ENCODE results near the gene RTKN2. TPM values are rescaled to one million over a fixed set of nuclear protein-coding genes. Genes with fewer than 3 reads are reported as not detected.
A peak's percentile ranks its signal among the peaks of the same experiment; 100 is the strongest.

The RTKN2 gene
- total and polyA plus RNA-seq, 7 experiments from 2014 or later = 1.4 to 7.8 (median 3.0) TPM

- no peaks in the 10 kb centered on the region for H3K36me3 ChIP-seq (ENCODE audit: control insufficient read depth in 2 of 3, insufficient read depth in 3 of 3, low read length in 3 of 3)
- no peak overlapping the region for H3K27ac ChIP-seq (ENCODE audit: low read depth, low read length)
- DNase-seq (no peak), ATAC-seq (no peak)
- ChIA-PET CTCF (interaction anchor here (0.7 to 1.6 kb wide), 2 partner anchors 11 to 531 kb away, joined by 3 to 4 read pairs; no protein-coding TSS in a partner anchor), POLR2A (interaction anchor here (1.2 kb wide), 1 partner anchor 8 kb away, joined by 3 read pairs; no protein-coding TSS in a partner anchor)
- H3K27me3 ChIP-seq (ENCODE audit: control insufficient read depth in 2 of 2, insufficient read depth in 2 of 2, low read length in 2 of 2) = no peaks in the 10 kb centered on the region
- Mint-ChIP-seq H3K36me3 (peaks cover 0 to 17% (median 0%) of the 10 kb centered on the region in 5 donors), H3K27me3 (no peaks in the 10 kb centered on the region), H3K9me3 (peaks cover 0 to 5% (median 0%) of the 10 kb centered on the region in 11 donors), H3K4me1 (peaks cover 0 to 4% (median 0%) of the 10 kb centered on the region in 7 donors), H3K27ac (peak overlapping the region in 1 of 9 donors; percentile 7), H3K4me3 (no peak overlapping the region)
- H3K4me1 ChIP-seq (ENCODE audit: control insufficient read depth in 2 of 2, insufficient read depth in 2 of 2, low read length in 2 of 2) = no peaks in the 10 kb centered on the region
- no peaks in the 10 kb centered on the region for H3K9me3 ChIP-seq (ENCODE audit: control insufficient read depth in 2 of 3, low read length in 3 of 3)
- intact Hi-C loops (cut with micrococcal nuclease) = no loop called here
- H3K4me3 ChIP-seq (ENCODE audit: low read length) = no peak overlapping the region
Measured at GRCh38 chr10:62253704-62254103, 14.9 kb downstream of the RTKN2 start.

GRCh38 chr10:62252051-62252450, 16.6 kb downstream of the RTKN2 start:
- Mint-ChIP-seq H3K4me3 (no peak overlapping the region), H3K9me3 (peaks cover 0 to 5% (median 0%) of the 10 kb centered on the region in 11 donors), H3K27ac (no peak overlapping the region), H3K4me1 (peaks cover 0 to 4% (median 0%) of the 10 kb centered on the region in 7 donors), H3K36me3 (peaks cover 0 to 17% (median 0%) of the 10 kb centered on the region in 5 donors), H3K27me3 (no peaks in the 10 kb centered on the region)
- no peaks in the 10 kb centered on the region for H3K36me3 ChIP-seq (ENCODE audit: control insufficient read depth in 2 of 3, insufficient read depth in 3 of 3, low read length in 3 of 3)
- H3K27ac ChIP-seq (ENCODE audit: low read depth, low read length) = no peak overlapping the region
- DNase-seq = no peak
- ChIA-PET CTCF (interaction anchor here (1.6 kb wide), 1 partner anchor 13 kb away, joined by 4 read pairs; no protein-coding TSS in a partner anchor), POLR2A (no interaction called here)
- no peak for ATAC-seq
- H3K27me3 ChIP-seq (ENCODE audit: control insufficient read depth in 2 of 2, insufficient read depth in 2 of 2, low read length in 2 of 2) = no peaks in the 10 kb centered on the region
- H3K4me1 ChIP-seq (ENCODE audit: control insufficient read depth in 2 of 2, insufficient read depth in 2 of 2, low read length in 2 of 2) = no peaks in the 10 kb centered on the region
- H3K4me3 ChIP-seq (ENCODE audit: low read length) = no peak overlapping the region
- no peaks in the 10 kb centered on the region for H3K9me3 ChIP-seq (ENCODE audit: control insufficient read depth in 2 of 3, low read length in 3 of 3)
- intact Hi-C loops (cut with micrococcal nuclease) = no loop called here

- Mint-ChIP-seq H3K27me3 (no peaks in the 10 kb centered on the region), H3K4me1 (peaks cover 0 to 5% (median 0%) of the 10 kb centered on the region in 7 donors), H3K27ac (no peak overlapping the region), H3K36me3 (peaks cover 0 to 14% (median 0%) of the 10 kb centered on the region in 5 donors), H3K9me3 (peaks cover 0 to 5% (median 0%) of the 10 kb centered on the region in 11 donors), H3K4me3 (no peak overlapping the region)
- DNase-seq (no peak), ATAC-seq (no peak)
- Histone ChIP-seq H3K27ac (ENCODE audit: low read depth, low read length) (no peak overlapping the region), H3K4me1 (ENCODE audit: control insufficient read depth in 2 of 2, insufficient read depth in 2 of 2, low read length in 2 of 2) (no peaks in the 10 kb centered on the region), H3K36me3 (ENCODE audit: control insufficient read depth in 2 of 3, insufficient read depth in 3 of 3, low read length in 3 of 3) (no peaks in the 10 kb centered on the region), H3K9me3 (ENCODE audit: control insufficient read depth in 2 of 3, low read length in 3 of 3) (no peaks in the 10 kb centered on the region), H3K27me3 (ENCODE audit: control insufficient read depth in 2 of 2, insufficient read depth in 2 of 2, low read length in 2 of 2) (no peaks in the 10 kb centered on the region), H3K4me3 (ENCODE audit: low read length) (no peak overlapping the region)
- POLR2A ChIA-PET = no interaction called here
- CTCF ChIA-PET = no interaction called here
- intact Hi-C loops (cut with micrococcal nuclease) = loop anchor here in 1 of 2 donors (2.0 kb wide), 1 partner anchor 14 kb away; no protein-coding TSS in a partner anchor
Measured at GRCh38 chr10:62250594-62251198, 17.9 kb downstream of the RTKN2 start.

- POLR2A ChIA-PET = no interaction called here
- Mint-ChIP-seq H3K27ac (peak overlapping the region in 1 of 9 donors; percentile 68), H3K4me1 (peaks cover 0 to 12% (median 5%) of the 10 kb centered on the region in 7 donors), H3K27me3 (no peaks in the 10 kb centered on the region), H3K4me3 (no peak overlapping the region), H3K9me3 (peaks cover 0 to 5% (median 0%) of the 10 kb centered on the region in 11 donors), H3K36me3 (peaks cover 0 to 10% (median 0%) of the 10 kb centered on the region in 5 donors)
- ATAC-seq (no peak), DNase-seq (no peak)
- intact Hi-C loops (cut with micrococcal nuclease) = loop anchor here in 1 of 2 donors (2.0 to 10.0 kb wide), 2 partner anchors 15 to 165 kb away; no protein-coding TSS in a partner anchor
- CTCF ChIA-PET = interaction anchor here (0.6 to 7.9 kb wide), 4 partner anchors 211 to 353 kb away, joined by 3 to 112 read pairs (median 4); no protein-coding TSS in a partner anchor
- no peaks in the 10 kb centered on the region for H3K9me3 ChIP-seq (ENCODE audit: control insufficient read depth in 2 of 3, low read length in 3 of 3)
- H3K4me1 ChIP-seq (ENCODE audit: control insufficient read depth in 2 of 2, insufficient read depth in 2 of 2, low read length in 2 of 2) = no peaks in the 10 kb centered on the region
- H3K27me3 ChIP-seq (ENCODE audit: control insufficient read depth in 2 of 2, insufficient read depth in 2 of 2, low read length in 2 of 2) = no peaks in the 10 kb centered on the region
- H3K4me3 ChIP-seq (ENCODE audit: low read length) = no peak overlapping the region
- no peaks in the 10 kb centered on the region for H3K36me3 ChIP-seq (ENCODE audit: control insufficient read depth in 2 of 3, insufficient read depth in 3 of 3, low read length in 3 of 3)
- no peak overlapping the region for H3K27ac ChIP-seq (ENCODE audit: low read depth, low read length)
Measured at GRCh38 chr10:62249957-62250356, 18.7 kb downstream of the RTKN2 start.

- Mint-ChIP-seq H3K36me3 (peaks cover 0 to 7% (median 0%) of the 10 kb centered on the region in 5 donors), H3K4me1 (peaks cover 5 to 26% (median 19%) of the 10 kb centered on the region in 7 donors), H3K4me3 (no peak overlapping the region), H3K9me3 (no peaks in the 10 kb centered on the region), H3K27ac (no peak overlapping the region), H3K27me3 (no peaks in the 10 kb centered on the region)
- POLR2A ChIA-PET = interaction anchor here (0.6 to 1.3 kb wide), 2 partner anchors 210 to 278 kb away, joined by 3 to 4 read pairs; no protein-coding TSS in a partner anchor
- no peaks in the 10 kb centered on the region for H3K36me3 ChIP-seq (ENCODE audit: control insufficient read depth in 2 of 3, insufficient read depth in 3 of 3, low read length in 3 of 3)
- CTCF ChIA-PET = interaction anchor here (1.4 to 7.9 kb wide), 2 partner anchors 209 to 352 kb away, joined by 5 to 112 read pairs; no protein-coding TSS in a partner anchor
- no peak overlapping the region for H3K27ac ChIP-seq (ENCODE audit: low read depth, low read length)
- ATAC-seq (no peak), DNase-seq (no peak)
- H3K4me3 ChIP-seq (ENCODE audit: low read length) = no peak overlapping the region
- H3K27me3 ChIP-seq (ENCODE audit: control insufficient read depth in 2 of 2, insufficient read depth in 2 of 2, low read length in 2 of 2) = no peaks in the 10 kb centered on the region
- intact Hi-C loops (cut with micrococcal nuclease) = loop anchor here in 1 of 2 donors (10.0 kb wide), 1 partner anchor 164 kb away; no protein-coding TSS in a partner anchor
- no peaks in the 10 kb centered on the region for H3K9me3 ChIP-seq (ENCODE audit: control insufficient read depth in 2 of 3, low read length in 3 of 3)
- H3K4me1 ChIP-seq (ENCODE audit: control insufficient read depth in 2 of 2, insufficient read depth in 2 of 2, low read length in 2 of 2) = peaks cover 0 to 6% of the 10 kb centered on the region in 2 donors
Measured at GRCh38 chr10:62248465-62248864, 20.2 kb downstream of the RTKN2 start.

- peak; percentile 94 for ATAC-seq
- no peaks in the 10 kb centered on the region for H3K27me3 Mint-ChIP-seq
- CTCF ChIA-PET = interaction anchor here (0.5 to 7.9 kb wide), 37 partner anchors 8 to 494 kb away, joined by 3 to 112 read pairs (median 4); partner anchors contain the start of gene ARID5B
- peaks cover 9 to 37% (median 30%) of the 10 kb centered on the region in 7 donors for H3K4me1 Mint-ChIP-seq
- intact Hi-C loops (cut with micrococcal nuclease) = loop anchor here (1.0 to 10.0 kb wide), 10 partner anchors 62 to 494 kb away; no protein-coding TSS in a partner anchor
- peaks cover 0 to 6% (median 0%) of the 10 kb centered on the region in 5 donors for H3K36me3 Mint-ChIP-seq
- no peaks in the 10 kb centered on the region for H3K9me3 ChIP-seq (ENCODE audit: control insufficient read depth in 2 of 3, low read length in 3 of 3)
- H3K36me3 ChIP-seq (ENCODE audit: control insufficient read depth in 2 of 3, insufficient read depth in 3 of 3, low read length in 3 of 3) = no peaks in the 10 kb centered on the region
- DNase-seq = peak in 8 of 9 donors; percentile 35 to 80 (median 68)
- H3K9me3 Mint-ChIP-seq = no peaks in the 10 kb centered on the region
- H3K27ac ChIP-seq (ENCODE audit: low read depth, low read length) = no peak overlapping the region
- peak overlapping the region in 6 of 10 donors; percentile 16 to 64 (median 42) for H3K4me3 Mint-ChIP-seq
- no peak overlapping the region for H3K4me3 ChIP-seq (ENCODE audit: low read length)
- H3K27ac Mint-ChIP-seq = peak overlapping the region in 8 of 9 donors; percentile 6 to 85 (median 53)
- H3K27me3 ChIP-seq (ENCODE audit: control insufficient read depth in 2 of 2, insufficient read depth in 2 of 2, low read length in 2 of 2) = no peaks in the 10 kb centered on the region
- peaks cover 6 to 9% of the 10 kb centered on the region in 2 donors for H3K4me1 ChIP-seq (ENCODE audit: control insufficient read depth in 2 of 2, insufficient read depth in 2 of 2, low read length in 2 of 2)
- POLR2A ChIA-PET = interaction anchor here (0.7 to 1.8 kb wide), 9 partner anchors 16 to 494 kb away, joined by 3 to 20 read pairs (median 3); no protein-coding TSS in a partner anchor
Measured at GRCh38 chr10:62244785-62245467, 23.7 kb downstream of the RTKN2 start.

Measured in naive thymus-derived CD4-positive, alpha-beta T cell (primary cell).